K562 (cell line): ENCODE data around the gene MITF. TPM values are rescaled to one million over a fixed set of nuclear protein-coding genes. Genes with fewer than 3 reads are reported as not detected.

Source experiments
- ATAC-seq: fragments of 200-7000 bp; cut with Tn5 transposase; 3 replicates; pipeline ENCODE4 v1.9.1; 2020; ENCODE audit warnings: moderate library complexity
- BruUV-seq: library from RNA; stranded (reverse); fragments of 400-500 nt; replicated peaks from 2 replicates; lab custom pipeline; 2021; lab: Mats Ljungman, UMichigan
- CTCF ChIA-PET: fragments of 300-600 bp; formaldehyde crosslinking; extraction: SDS; loops from one replicate; lab custom pipeline; 2021; ENCODE audit warnings: low intra/inter-chr PET ratio; lab: Yijun Ruan, JAX
- POLR2A ChIA-PET: fragments of 300-600, 350-650 bp; sonication (Branson Sonifier 250); formaldehyde crosslinking; extraction: SDS; loops from one replicate; lab custom pipeline; 2021; ENCODE audit warnings: antibody characterized with exemption, inconsistent platforms; lab: Yijun Ruan, JAX
- DNase-seq, 4 experiments: peaks; one replicate each; pipeline versions ENCODE4 v3.0.0 to v3.0.0-alpha.2; 2011 to 2018; ENCODE audit warnings: low spot score in 3 of 4, mixed read lengths in 3 of 4; ENCODE audit errors: extremely low read depth in 1 of 4
- FAIRE-seq: peaks from 2 replicates; lab custom pipeline; 2011; peaks lifted over from hg19 to GRCh38; lab: Jason Lieb, UNC
- H2AFZ ChIP-seq: 2 replicates; pipeline ENCODE4 v1.6.0; 2011; ENCODE audit warnings: low read depth, low read length, control low read depth, inconsistent platforms
- H3K27ac ChIP-seq: fragments of 200-600 bp; 3 replicates; pipeline ENCODE4 v1.8.0; 2011; ENCODE audit warnings: low read depth, mild to moderate bottlenecking, control low read depth, inconsistent platforms, low read length, moderate library complexity, mixed read lengths; ENCODE audit errors: extremely low read depth
- H3K27me3 ChIP-seq, 2 experiments: fragments of 300-600 bp in 1 of 2; 2 replicates in 1 of 2; 3 replicates in 1 of 2; pipeline versions ENCODE4 v1.6.0 to v1.8.0; 2011; ENCODE audit warnings: inconsistent platforms in 2 of 2, low read length in 2 of 2, mild to moderate bottlenecking in 1 of 2, mixed read lengths in 1 of 2, moderate library complexity in 1 of 2; ENCODE audit not compliant: control insufficient read depth in 2 of 2, insufficient read depth in 2 of 2
- H3K36me3 ChIP-seq: fragments of 300-600 bp; 3 replicates; pipeline ENCODE4 v1.8.0; 2011; ENCODE audit warnings: mild to moderate bottlenecking, low read length, inconsistent platforms; ENCODE audit not compliant: control insufficient read depth, insufficient read depth
- H3K4me1 ChIP-seq, 2 experiments: fragments of 200-600 bp in 1 of 2; replicated peaks in 1 of 2; 2 replicates in 1 of 2; 3 replicates in 1 of 2; pipeline versions ENCODE4 v1.5.1 to v1.8.0; 2011; ENCODE audit warnings: inconsistent platforms in 2 of 2, low read length in 2 of 2, mild to moderate bottlenecking in 1 of 2, mixed read lengths in 1 of 2, moderate library complexity in 1 of 2; ENCODE audit not compliant: control insufficient read depth in 2 of 2, insufficient read depth in 2 of 2
- H3K4me2 ChIP-seq: 2 replicates; pipeline ENCODE4 v1.6.1; 2011; ENCODE audit warnings: low read length, control low read depth, inconsistent platforms, mixed read lengths; ENCODE audit not compliant: insufficient read depth
- H3K4me3 ChIP-seq: fragments of 200-600 bp; sonication (generic), shearing (Covaris generic); 2 replicates; pipeline ENCODE4 v1.5.1; 2016; ENCODE audit warnings: control low read depth, inconsistent platforms
- H3K79me2 ChIP-seq: fragments of 200-600 bp; 3 replicates; pipeline ENCODE4 v1.8.0; 2011; ENCODE audit warnings: low read length, inconsistent platforms; ENCODE audit not compliant: control insufficient read depth, insufficient read depth
- H3K9ac ChIP-seq, 2 experiments: 2 replicates each; pipeline versions ENCODE4 v1.6.0 to v1.6.1; 2011; ENCODE audit warnings: low read depth in 2 of 2, low read length in 2 of 2, control low read depth in 1 of 2, inconsistent platforms in 1 of 2, mild to moderate bottlenecking in 1 of 2, mixed read lengths in 1 of 2; ENCODE audit not compliant: insufficient read depth in 1 of 2
- H3K9me1 ChIP-seq: one replicate; pipeline ENCODE4 v1.6.0; 2011; ENCODE audit warnings: inconsistent platforms, mild to moderate bottlenecking, low read length, moderate library complexity; ENCODE audit not compliant: control insufficient read depth, insufficient read depth
- H3K9me3 ChIP-seq: replicated peaks from 2 replicates; pipeline ENCODE4 v1.5.1; 2011; ENCODE audit warnings: low read depth, low read length, inconsistent platforms; ENCODE audit not compliant: control insufficient read depth, insufficient read depth
- H4K20me1 ChIP-seq: replicated peaks from 2 replicates; pipeline ENCODE4 v1.6.1; 2011; ENCODE audit warnings: low read length, inconsistent platforms, mixed read lengths; ENCODE audit not compliant: control insufficient read depth, insufficient read depth
- KHSRP ChIP-seq: fragments of 450-650 bp; IDR thresholded peaks from 2 replicates; pipeline ENCODE4 v1.6.1; 2017
- SMARCC2 ChIP-seq: fragments of 450-650 bp; IDR thresholded peaks from 2 replicates; pipeline ENCODE4 v1.6.1; 2017; ENCODE audit warnings: antibody characterized with exemption, moderate library complexity, mild to moderate bottlenecking, low read depth
- SNRNP70 ChIP-seq: fragments of 200-400 bp; formaldehyde crosslinking; optimal IDR thresholded peaks from 2 replicates; pipeline ENCODE3; 2017; ENCODE audit warnings: low read depth, low read length
- SREBF1 ChIP-seq: fragments of 150-350 bp; IDR thresholded peaks from 2 replicates; pipeline ENCODE4 v1.6.1; 2014; ENCODE audit warnings: antibody characterized with exemption, low read depth, low read length, borderline replicate concordance
- SREBF2 ChIP-seq: sonication (generic); formaldehyde crosslinking; IDR thresholded peaks from 2 replicates; pipeline ENCODE4 v1.4.0; 2020; ENCODE audit warnings: mild to moderate bottlenecking, missing genetic modification reagents
- WGBS: fragments of 100-300 bp; shearing (Covaris generic); methylation state at CpG from one replicate; pipeline ENCODE4 v1.1.6; 2016; ENCODE audit warnings: low coverage, mixed read lengths; ENCODE audit not compliant: insufficient coverage; ENCODE audit errors: missing lambda C conversion rate; 5-methylcytosine and 5-hydroxymethylcytosine counted together
- in situ Hi-C: fragments of 300-500 bp; cut with MboI; formaldehyde crosslinking; loops from 4 replicates; pipeline ENCODE4 v1.15.0; 2018; ENCODE audit warnings: inconsistent platforms, mixed read lengths
- intact Hi-C: fragments of 100-400 bp; cut with micrococcal nuclease; formaldehyde crosslinking; loops from 2 replicates; pipeline ENCODE4 v1.14.2; 2022
- polyA plus RNA-seq, 8 experiments: library from polyadenylated mRNA; depleted of rRNA in 4 of 8; stranded (reverse) in 5 of 8; unstranded in 3 of 8; fragments of >200 nt; fragmentation: Nextera tagmentation in 2 of 8; fragmentation: Illumina TruSeq in 1 of 8; extraction: Ambion mirVana in 2 of 8; extraction: Trizol in 1 of 8; gene quantifications; 2 replicates each; pipeline versions ENCODE4 v1.2.1 to v1.2.3, GENCODE V29; 2011 to 2014; ENCODE audit warnings: inconsistent platforms in 1 of 8, missing spikeins in 1 of 8
- total RNA-seq, 7 experiments: library from RNA; depleted of rRNA in 6 of 7; stranded (reverse); fragments of >200 nt in 6 of 7; fragmentation: Illumina TruSeq in 2 of 7; extraction: Trizol in 2 of 7; gene quantifications; 2 replicates each; pipeline versions ENCODE4 v1.2.1 to v1.2.3, GENCODE V29; 2011 to 2021; ENCODE audit warnings: low replicate concordance in 1 of 7
- TF ChIP-seq, protein P1 (sequence below): fragments of 450-650 bp; conservative IDR thresholded peaks from 2 replicates; pipeline ENCODE4 v1.6.1; 2016; ENCODE audit warnings: missing genetic modification characterization, low read depth, mild to moderate bottlenecking, missing compliant biosample characterization, moderate library complexity

The MITF gene
- total and polyA plus RNA-seq, 9 of the 15 experiments (the other 6 are each of a cell fraction or from before 2014, with no cell fraction given): 5.6 to 14.9 (median 11.1) TPM

DNA sequence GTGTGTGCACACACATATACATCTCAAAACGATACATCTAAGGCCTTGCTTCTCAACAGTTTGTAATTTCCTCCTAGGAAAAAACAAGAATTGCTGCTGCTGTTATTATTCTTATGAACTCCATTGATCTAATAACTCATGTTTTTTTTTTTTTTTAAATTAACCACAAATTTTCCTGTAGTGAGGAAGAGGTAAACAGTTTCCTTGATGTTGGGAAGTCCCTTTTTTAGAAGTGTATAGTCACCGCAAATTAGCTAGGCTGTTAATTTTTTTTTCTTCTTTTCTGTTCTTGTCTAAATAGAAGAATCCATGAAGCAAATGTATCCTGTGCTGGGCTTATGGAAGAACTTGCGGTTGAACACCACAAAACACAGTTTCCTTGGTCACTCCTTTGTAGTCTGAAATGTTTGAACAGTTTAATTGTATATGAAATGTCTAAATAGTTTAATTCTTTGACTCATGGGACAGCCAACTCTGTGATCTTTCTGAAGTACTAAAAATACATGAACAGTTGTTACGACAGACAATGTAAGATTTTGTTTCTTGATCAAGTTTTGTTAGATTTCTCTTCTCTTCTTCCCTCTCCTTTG is 64.5 kb downstream of the MITF start:
- H3K27me3 ChIP-seq: no peaks in the 10 kb centered on the region
- ATAC-seq (no peak), FAIRE-seq (no peak), DNase-seq (no peak)
- POLR2A ChIA-PET: no interaction called here
- BruUV-seq: no TSS peak
- WGBS: 78% methylated on average over 3 of the region's 4 CpGs
- H3K9me3 ChIP-seq: no peaks in the 10 kb centered on the region
- no peaks in the 10 kb centered on the region for H3K36me3 ChIP-seq
- H4K20me1 ChIP-seq: no peaks in the 10 kb centered on the region
- H3K4me3 ChIP-seq: no peak overlapping the region
- H3K4me1 ChIP-seq: peaks cover 0 to 13% of the 10 kb centered on the region in 2 experiments; a peak in 3 of 5 replicates
- in situ Hi-C loops (no loop called here), intact Hi-C loops (no loop called here)
- H3K9me1 ChIP-seq: no peaks in the 10 kb centered on the region
- no peak overlapping the region for H3K4me2 ChIP-seq
- H2AFZ ChIP-seq: no peak overlapping the region
- no peak overlapping the region for H3K27ac ChIP-seq
- peaks cover 30% of the 10 kb centered on the region for H3K79me2 ChIP-seq
- TF ChIP-seq SREBF2 (CRISPR knock-in tag): no peak
- no peak for TF ChIP-seq KHSRP
- TF ChIP-seq SMARCC2: no peak
- no peak for TF ChIP-seq SREBF1
- no peak for TF ChIP-seq SNRNP70
- TF ChIP-seq, protein P1, sequence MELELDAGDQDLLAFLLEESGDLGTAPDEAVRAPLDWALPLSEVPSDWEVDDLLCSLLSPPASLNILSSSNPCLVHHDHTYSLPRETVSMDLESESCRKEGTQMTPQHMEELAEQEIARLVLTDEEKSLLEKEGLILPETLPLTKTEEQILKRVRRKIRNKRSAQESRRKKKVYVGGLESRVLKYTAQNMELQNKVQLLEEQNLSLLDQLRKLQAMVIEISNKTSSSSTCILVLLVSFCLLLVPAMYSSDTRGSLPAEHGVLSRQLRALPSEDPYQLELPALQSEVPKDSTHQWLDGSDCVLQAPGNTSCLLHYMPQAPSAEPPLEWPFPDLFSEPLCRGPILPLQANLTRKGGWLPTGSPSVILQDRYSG: no peak
- CTCF ChIA-PET: no interaction called here
- H3K9ac ChIP-seq: no peak overlapping the region
